OCI-LY7 (cell line): Measurements from ENCODE around the gene ASB10.

Experiments used
- CTCF ChIP-seq: fragments of 200-600 bp; sonication (generic); conservative IDR thresholded peaks from 2 replicates; pipeline ENCODE4 v1.5.1; 2014; ENCODE audit warnings: mild to moderate bottlenecking, antibody characterized with exemption, low read length, moderate library complexity, mixed read lengths
- EZH2phosphoT487 ChIP-seq: fragments of 200-600 bp; sonication (generic); IDR thresholded peaks from 2 replicates; pipeline ENCODE4 v1.6.1; 2018; ENCODE audit warnings: low read depth, borderline replicate concordance, mild to moderate bottlenecking, mixed run types, antibody characterized with exemption, low read length, moderate library complexity, mixed read lengths

GRCh38 chr7:151192002-151192539 lies 5.0 kb upstream of the ASB10 start:
- TF ChIP-seq CTCF (no peak), EZH2phosphoT487 (no peak)
